ENCODE data around the gene SLC3A2. TPM values are rescaled to one million over a fixed set of nuclear protein-coding genes. Genes with fewer than 3 reads are reported as not detected.

The SLC3A2 gene
- polyA plus RNA-seq, 1 donor: 43.3 TPM

DNA sequence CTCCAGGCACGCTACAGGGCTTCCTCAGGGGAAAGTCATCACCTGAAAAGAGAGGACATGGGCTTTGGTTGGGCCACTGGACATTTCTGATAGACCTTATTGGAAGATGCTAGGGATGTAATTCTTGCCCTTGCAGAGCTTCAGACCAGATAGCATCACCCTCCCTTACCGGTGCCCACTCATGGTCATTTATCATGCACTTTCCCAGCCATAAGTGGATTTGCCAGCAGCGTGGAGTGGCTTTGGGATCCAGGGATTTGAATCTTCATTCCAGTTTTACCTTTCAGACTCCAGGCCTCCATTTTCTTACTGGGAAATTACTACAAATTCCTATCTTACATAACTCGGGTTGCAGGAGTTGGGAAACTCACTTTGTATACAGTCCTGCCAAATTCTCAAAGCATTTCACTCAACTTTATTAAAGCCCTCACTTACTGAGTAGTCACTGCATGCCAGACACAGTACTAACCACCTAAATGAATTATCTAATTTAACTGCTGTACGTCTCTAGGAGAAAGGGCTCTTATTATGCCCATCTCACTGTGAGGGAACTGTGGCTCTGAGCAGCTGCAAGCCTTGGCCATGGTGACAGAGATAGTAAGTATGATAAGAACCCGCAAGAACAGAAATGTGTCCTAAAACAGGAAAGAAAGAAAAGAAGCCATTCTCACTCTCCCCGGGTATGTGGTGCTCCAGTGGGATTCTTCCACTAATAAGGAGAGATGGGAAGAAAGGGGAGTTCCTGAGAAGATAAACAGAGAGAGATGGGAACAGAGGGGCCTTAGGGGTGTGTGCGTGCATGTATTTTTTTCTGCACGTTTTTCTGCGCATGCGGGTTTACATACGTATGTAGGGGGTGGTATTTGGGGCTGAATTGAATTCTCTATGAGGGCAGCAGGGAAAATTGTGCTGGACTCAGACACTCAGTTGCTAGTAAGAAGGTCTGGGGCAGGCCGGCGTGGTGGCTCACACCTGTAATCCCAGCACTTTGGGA, 30.7 kb downstream of the SLC3A2 start:
- no peak for DNase-seq

- no peak for DNase-seq
These were observed 31.6 kb downstream of the SLC3A2 start for GRCh38 chr11:62912268-62912667.

GRCh38 chr11:62914416-62914815, 33.7 kb downstream of the SLC3A2 start:
- DNase-seq: no peak

DNA sequence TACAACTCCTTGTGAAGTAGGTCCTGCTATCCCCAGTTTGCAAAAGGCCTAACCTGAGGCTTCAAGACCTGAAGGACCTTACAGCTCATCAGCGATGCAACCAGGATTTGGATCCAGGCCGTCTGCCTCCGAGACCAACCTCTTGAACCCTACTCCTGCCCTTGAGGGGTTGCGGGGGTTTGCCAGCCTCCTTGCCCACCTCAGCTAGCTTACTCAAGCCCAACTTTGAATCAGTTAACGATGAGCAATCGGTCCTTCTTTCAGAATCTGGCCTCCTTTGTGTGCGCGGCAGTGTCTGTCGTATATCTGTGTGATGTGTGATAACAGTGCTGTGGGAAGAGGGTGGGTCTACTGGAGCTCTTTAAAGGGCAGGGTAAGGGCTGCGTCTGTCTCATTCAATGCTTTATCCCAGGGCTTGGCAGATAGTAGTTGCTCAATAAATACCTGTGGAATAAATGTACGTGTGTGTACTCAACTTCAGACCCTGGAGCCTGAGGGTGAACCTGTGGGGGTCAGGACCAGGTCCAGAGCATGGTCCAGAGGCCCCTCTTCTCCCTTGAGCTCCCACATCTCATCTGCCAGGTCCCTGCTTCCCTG, 37.3 kb downstream of the SLC3A2 start:
- DNase-seq: no peak

- DNase-seq: no peak
These were observed 37.8 kb downstream of the SLC3A2 start for GRCh38 chr11:62918531-62918930.

- DNase-seq: no peak
These were observed 38.8 kb downstream of the SLC3A2 start for GRCh38 chr11:62919476-62919875.

DNA sequence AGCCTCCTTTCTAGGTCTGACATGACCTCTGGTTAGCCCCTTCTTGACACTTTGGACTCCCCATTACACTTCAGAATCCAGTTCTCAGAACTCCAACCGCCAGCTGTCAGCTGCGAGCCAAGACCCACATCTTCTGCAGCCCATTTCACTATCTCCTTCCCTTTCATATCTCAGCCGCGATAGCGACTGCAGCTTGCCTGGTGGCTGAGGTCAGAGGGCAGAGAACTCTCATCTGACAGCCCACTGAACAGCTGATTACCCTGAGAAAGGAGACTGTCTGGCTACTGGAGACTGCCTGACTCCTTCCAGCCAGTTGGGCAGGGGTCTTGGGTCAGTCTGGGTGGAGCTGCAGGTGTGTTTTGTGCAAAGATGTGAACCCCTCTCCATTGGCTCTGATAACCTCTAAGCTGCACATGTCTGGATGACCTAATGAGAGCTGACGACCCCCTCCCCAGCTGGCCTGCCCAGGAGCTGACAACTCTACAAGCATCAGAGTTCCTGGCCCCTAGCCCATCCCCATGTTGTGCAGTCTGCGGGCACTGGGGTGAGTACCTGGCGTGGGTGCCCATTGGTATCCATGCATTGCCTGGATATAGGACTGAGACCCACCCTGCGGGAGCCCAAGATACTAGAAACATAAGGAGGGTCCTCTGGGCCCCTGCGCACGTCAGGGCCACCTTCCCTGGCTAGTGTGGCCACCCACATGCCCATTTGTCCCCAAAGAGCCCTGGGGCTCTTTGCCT, 39.4 kb downstream of the SLC3A2 start:
- no peak for DNase-seq

DNA sequence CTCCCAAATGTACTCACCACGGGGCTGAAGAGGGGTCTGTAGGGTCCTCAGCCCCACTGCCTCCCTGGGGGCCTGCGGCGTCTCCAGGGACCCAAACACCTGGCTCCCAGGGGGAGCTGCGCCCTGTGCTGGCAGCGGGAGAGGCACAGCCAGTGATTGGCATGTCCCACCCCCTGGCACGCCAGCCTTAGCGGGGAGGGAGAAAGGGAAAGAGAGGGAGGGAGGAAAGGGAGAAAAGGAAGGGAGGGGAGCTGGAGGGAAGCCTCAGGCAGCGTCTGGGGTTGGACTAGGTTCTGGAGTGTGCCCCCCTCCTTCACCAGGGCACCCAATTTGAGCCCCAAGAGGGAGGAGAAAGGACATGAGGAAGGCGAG, 40.5 kb downstream of the SLC3A2 start, which contains the start of gene CHRM1:
TSS of gene CHRM1 (minus strand) at position 163 of the 372 bp plus-strand sequence. CDS start 10,263 bp downstream, outside the sequence.
- DNase-seq: no peak

- DNase-seq: no peak
These were observed 41.0 kb downstream of the SLC3A2 start for GRCh38 chr11:62921573-62922188.

- no peak for DNase-seq
These were observed 41.5 kb downstream of the SLC3A2 start for GRCh38 chr11:62922189-62922589.

DNA sequence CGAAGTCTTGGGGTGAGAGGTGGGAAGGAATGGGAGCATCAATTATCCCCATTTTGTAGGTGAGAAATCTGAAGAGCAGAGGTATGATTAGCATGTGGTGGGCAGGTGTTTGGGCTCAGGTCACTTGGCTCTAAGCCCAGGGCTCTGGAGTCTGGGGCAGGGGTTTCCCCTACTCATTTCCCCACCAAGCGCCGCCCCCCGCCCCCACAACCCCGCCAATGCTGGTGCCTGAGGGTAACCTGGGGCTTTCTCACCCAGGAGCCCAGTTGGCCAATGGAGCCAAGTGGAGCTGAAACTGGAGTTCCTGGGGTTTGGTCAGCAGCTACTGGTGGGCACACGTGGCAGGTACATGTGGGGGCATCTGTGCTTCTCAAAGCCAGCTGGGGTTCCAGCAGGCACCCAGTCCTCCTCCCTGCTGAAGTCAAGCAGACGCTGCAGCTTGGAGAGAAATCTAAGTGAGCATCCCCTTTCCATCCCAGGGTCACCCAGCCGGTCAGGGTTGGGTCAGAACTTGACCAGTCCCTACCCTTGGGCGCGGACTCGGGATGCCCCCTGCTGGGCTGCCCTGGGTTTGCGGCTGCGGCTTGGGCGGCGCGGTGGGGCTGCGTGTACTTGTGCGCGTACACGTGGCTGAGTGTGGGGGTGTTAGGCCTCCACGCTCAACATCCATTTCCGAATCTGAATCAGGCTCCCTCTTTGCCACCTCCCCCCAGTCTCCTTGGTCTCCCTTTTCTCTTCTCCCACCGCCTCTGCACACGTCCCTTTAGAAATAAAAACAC, 42.1 kb downstream of the SLC3A2 start:
- no peak for DNase-seq

- no peak for DNase-seq
These were observed 43.1 kb downstream of the SLC3A2 start for GRCh38 chr11:62923601-62924411.

DNA sequence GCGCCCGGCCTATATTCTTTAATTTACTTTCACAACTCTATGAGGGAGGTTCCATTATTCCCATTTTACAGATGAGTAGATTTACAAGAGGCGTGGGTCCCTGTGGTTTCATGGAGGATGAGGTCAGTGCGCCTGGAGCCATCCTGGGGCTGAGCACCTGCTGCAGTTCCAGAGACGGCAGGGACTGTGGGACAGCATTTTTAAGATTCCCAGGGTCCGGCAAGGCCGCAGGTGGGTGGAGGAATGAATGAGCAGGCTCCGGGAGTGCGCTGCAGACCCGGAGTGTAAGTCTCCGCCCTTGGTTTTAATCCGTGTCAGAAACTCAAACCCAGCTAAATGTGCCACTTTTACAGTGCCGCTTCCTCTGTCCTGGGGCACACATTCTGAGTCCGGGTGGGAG, 44.6 kb downstream of the SLC3A2 start:
- DNase-seq: no peak

GRCh38 chr11:62925745-62926679, 45.3 kb downstream of the SLC3A2 start:
- DNase-seq: no peak

GRCh38 chr11:62926680-62927455, 46.2 kb downstream of the SLC3A2 start:
- no peak for DNase-seq

GRCh38 chr11:62928011-62928410, 47.3 kb downstream of the SLC3A2 start:
- no peak for DNase-seq

- peak; percentile 52 for DNase-seq
These were observed 49.5 kb downstream of the SLC3A2 start for GRCh38 chr11:62930157-62930556.

DNA sequence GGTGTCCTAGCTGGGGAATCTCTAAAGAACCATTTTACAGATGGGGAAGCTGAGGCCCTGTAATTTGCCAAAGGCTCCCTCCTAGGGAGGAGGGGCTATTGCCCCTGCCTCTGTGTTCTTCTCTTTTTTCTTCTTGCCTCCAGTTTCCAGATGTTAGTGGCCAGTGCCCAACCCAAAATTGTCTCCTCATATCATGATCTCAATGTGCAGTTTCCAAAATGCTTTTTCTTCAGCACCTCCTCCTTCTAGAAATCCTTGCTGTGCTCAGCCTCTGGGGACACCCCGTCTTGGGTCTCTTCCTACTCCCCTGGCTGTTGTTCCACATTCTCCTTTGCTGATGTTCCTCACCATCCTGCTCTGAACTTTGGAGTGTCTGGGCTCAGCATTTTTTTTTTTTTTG, 50.0 kb downstream of the SLC3A2 start:
- DNase-seq: no peak

Data from hindlimb muscle (tissue), 1 donor.